Colonic mucosa (tissue), 4 donors: ENCODE measurements around the gene SCAMP1. TPM values are rescaled to one million over a fixed set of nuclear protein-coding genes. Genes with fewer than 3 reads are reported as not detected.

Experiments
- DNase-seq: peaks from one replicate; pipeline ENCODE4 v3.0.0-alpha.2; 2020
- H3K27ac ChIP-seq: fragments of 200-600 bp; one replicate; pipeline ENCODE4 v1.8.0; 2021
- H3K27me3 ChIP-seq: fragments of 200-600 bp; one replicate; pipeline ENCODE4 v1.8.0; 2021
- H3K36me3 ChIP-seq: fragments of 200-600 bp; one replicate; pipeline ENCODE4 v1.8.0; 2021
- H3K4me1 ChIP-seq: fragments of 200-600 bp; one replicate; pipeline ENCODE4 v1.8.0; 2021; ENCODE audit warnings: mild to moderate bottlenecking
- H3K4me3 ChIP-seq: fragments of 200-600 bp; one replicate; pipeline ENCODE4 v1.8.0; 2021
- H3K9ac ChIP-seq, 2 donors: one replicate each; pipeline ENCODE4 v1.7.0; 2013; ENCODE audit warnings: control low read depth in 2 of 2, low read depth in 2 of 2, low read length in 2 of 2
- H3K9me3 ChIP-seq: fragments of 200-600 bp; one replicate; pipeline ENCODE4 v1.8.0; 2021
- intact Hi-C: fragments of 100-400 bp; cut with DNase I; formaldehyde crosslinking; loops from one replicate; pipeline ENCODE4 v1.14.1; 2022
- total RNA-seq, 2 donors: library from RNA; stranded (reverse); fragmentation: NEBNext Ultra II Directional in 1 of 2; extraction: Animal tissue kit (Norgen Biotek cat#: 25700) in 1 of 2; gene quantifications; one replicate each; pipeline ENCODE4 v1.2.1, GENCODE V29; 2021
- TF ChIP-seq, protein P1 (sequence below): fragments of 200-600 bp; IDR thresholded peaks from one replicate; pipeline ENCODE4 v1.8.0; 2022; ENCODE audit warnings: antibody characterized with exemption, mild to moderate bottlenecking
- donor health status: healthy.
- donor health status: DM: no; HTN: no; CAD: no.
- donor health status: DM: no; HTN: no; CAD: no.

SCAMP1 gene
- total RNA-seq, 2 donors from 2014 or later: 26.4 to 53.5 TPM

DNA sequence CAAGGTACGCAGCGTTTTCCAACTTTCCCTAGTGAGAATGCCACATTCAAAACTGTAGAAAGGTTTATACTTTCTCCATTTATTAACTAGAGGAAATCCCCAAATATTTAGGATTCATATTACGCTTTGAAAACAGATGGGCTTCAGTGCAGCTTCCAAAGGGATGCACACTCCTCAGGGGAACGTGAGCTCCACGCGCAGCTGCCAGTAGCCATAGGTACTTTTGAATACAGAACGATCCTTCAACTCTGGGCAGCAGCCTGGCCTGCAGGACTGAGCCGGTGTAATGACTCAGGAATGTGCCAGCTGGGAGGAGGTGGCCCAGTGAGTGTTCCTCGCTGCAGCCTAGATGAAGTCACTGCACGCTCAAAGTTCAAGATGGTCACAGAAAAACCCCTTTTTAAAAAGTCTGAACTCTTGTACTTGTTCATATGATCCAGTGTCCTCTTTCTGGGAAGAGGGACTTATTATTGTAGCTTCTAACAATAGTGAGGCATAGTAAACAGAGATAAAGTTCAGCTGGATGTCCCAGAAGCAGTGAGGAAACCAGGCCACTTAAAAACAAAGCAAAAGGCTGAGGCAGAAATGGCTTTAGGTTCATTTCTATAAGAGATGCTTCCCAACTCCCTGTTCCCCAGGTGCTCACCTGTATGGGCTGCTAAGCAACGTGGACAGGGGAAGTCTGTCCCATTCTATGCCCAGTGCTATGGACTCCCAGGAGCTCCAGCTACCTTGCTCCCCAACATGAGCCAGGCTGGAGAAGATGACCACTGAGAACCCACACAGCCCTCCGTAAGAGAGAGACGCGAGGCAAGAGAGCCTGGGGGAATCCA is 158.2 kb downstream of the SCAMP1 start:
- no peak overlapping the region for H3K4me3 ChIP-seq
- H3K27me3 ChIP-seq: no peaks in the 10 kb centered on the region
- TF ChIP-seq, protein P1, sequence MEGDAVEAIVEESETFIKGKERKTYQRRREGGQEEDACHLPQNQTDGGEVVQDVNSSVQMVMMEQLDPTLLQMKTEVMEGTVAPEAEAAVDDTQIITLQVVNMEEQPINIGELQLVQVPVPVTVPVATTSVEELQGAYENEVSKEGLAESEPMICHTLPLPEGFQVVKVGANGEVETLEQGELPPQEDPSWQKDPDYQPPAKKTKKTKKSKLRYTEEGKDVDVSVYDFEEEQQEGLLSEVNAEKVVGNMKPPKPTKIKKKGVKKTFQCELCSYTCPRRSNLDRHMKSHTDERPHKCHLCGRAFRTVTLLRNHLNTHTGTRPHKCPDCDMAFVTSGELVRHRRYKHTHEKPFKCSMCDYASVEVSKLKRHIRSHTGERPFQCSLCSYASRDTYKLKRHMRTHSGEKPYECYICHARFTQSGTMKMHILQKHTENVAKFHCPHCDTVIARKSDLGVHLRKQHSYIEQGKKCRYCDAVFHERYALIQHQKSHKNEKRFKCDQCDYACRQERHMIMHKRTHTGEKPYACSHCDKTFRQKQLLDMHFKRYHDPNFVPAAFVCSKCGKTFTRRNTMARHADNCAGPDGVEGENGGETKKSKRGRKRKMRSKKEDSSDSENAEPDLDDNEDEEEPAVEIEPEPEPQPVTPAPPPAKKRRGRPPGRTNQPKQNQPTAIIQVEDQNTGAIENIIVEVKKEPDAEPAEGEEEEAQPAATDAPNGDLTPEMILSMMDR: no peak
- peak overlapping the region; percentile 68 for H3K27ac ChIP-seq
- H3K9me3 ChIP-seq: no peaks in the 10 kb centered on the region
- no peak for DNase-seq
- peaks cover 6% of the 10 kb centered on the region for H3K4me1 ChIP-seq
- intact Hi-C loops: no loop called here
- H3K36me3 ChIP-seq: no peaks in the 10 kb centered on the region
- no peak overlapping the region for H3K9ac ChIP-seq

DNA sequence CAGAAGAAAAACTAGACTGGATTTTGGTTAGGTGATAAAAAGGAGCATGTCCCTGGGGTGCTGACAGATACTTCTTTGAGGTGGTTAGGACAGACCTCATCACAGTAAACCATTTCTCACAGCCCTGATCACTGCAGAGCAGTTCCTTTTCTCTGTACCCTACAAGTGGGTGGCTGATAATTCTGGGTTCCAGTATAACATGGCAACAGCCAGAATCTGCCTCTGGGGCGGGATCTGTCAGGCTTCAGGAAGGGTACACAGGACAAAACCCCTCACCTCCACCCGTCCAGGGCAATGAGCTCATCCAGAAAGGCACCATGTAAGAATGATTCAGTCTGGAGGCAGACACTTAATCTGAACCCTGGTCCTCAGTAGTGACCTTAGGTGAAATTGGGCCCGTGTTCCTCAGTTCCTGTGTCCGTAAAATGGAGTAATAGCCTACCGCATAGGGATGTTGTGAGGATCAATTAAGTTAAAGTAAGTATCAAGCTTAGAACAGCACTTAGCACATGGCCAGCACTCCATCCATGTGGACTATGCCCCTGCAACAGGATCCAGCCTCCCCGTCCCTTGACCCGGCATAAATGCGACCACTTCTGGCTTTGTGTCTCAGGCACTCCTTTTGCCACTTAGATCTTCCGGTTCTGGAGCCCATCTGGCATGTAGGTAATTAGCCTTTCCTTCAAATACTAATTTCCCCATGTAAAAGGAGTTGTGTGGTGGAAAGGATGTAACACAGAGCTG is 159.0 kb downstream of the SCAMP1 start:
- intact Hi-C loops: no loop called here
- Histone ChIP-seq H3K36me3 (no peaks in the 10 kb centered on the region), H3K4me3 (no peak overlapping the region), H3K27ac (peak overlapping the region; percentile 68), H3K9ac (no peak overlapping the region), H3K4me1 (peaks cover 6% of the 10 kb centered on the region), H3K27me3 (no peaks in the 10 kb centered on the region), H3K9me3 (no peaks in the 10 kb centered on the region)
- DNase-seq: no peak
- TF ChIP-seq, protein P1: no peak

DNA sequence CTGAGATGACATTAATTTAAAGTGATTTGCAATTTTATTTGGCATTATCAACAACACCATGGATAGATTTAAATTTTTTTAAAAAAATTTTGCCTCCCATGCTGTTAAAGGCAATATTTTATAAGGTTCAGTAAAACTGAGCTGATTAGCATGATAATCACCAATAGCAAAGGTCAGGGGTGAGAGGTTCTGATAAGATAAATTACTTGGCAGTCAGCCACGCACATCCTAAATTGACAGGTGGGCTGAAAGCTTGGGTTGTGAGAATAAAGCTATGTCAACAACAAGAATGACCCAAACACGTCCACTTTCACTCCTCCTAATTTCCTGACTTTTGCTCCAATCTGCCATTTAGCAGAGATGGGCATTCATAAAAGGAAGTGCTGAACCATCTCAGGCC is 161.0 kb downstream of the SCAMP1 start:
- Histone ChIP-seq H3K4me1 (peaks cover 6% of the 10 kb centered on the region), H3K4me3 (no peak overlapping the region), H3K27me3 (no peaks in the 10 kb centered on the region), H3K27ac (no peak overlapping the region), H3K9ac (no peak overlapping the region), H3K9me3 (no peaks in the 10 kb centered on the region), H3K36me3 (no peaks in the 10 kb centered on the region)
- intact Hi-C loops: no loop called here
- TF ChIP-seq, protein P1: no peak
- DNase-seq: no peak

DNA sequence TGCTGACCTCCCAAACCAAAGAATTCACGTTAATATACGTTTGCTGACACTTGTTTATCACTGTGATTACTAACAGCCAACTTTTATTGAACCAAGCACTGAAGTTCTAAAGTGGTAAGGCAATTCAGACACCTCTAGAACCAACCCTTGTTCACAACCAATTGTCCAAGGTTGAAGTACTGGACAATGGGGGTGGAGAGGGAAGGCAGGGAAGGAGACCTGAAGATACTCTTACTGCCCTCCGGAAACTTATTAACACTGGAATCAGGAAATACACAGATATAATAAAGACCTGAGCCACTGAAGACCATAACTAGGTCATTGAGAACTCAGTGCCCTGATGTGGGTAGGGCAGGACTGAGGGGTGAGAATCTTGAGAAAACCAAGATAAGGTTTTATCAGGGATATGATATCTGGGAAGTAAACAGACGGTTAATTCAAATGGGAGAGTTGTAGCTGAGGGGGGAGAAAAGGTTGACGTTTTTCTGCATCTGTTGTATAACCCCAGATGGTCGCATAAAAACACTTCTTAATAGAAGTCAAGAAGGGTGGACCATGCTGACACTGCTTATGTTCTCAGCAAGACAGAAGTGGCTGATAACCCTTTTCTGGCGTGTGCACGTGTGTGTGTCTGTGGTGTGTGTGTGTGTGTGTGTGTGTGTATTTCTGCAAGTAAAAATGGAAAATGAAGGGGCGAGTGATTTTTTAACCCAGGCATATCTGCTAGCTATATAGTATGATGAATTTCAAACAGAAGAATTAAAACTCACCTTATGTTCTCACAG is 162.3 kb downstream of the SCAMP1 start:
- no peak overlapping the region for H3K27ac ChIP-seq
- H3K9ac ChIP-seq: no peak overlapping the region
- H3K9me3 ChIP-seq: no peaks in the 10 kb centered on the region
- no peaks in the 10 kb centered on the region for H3K27me3 ChIP-seq
- no peak for DNase-seq
- TF ChIP-seq, protein P1: no peak
- intact Hi-C loops: no loop called here
- no peaks in the 10 kb centered on the region for H3K36me3 ChIP-seq
- H3K4me1 ChIP-seq: peaks cover 6% of the 10 kb centered on the region
- H3K4me3 ChIP-seq: no peak overlapping the region
